Mesothelial cell of epicardium (in vitro differentiated cells): ENCODE data around the gene PELO. TPM values are rescaled to one million over a fixed set of nuclear protein-coding genes. Genes with fewer than 3 reads are reported as not detected.

Experiments
- DNase-seq, 2 experiments: peaks; one replicate each; pipeline ENCODE4 v3.0.0; 2021; ENCODE audit warnings: low spot score in 2 of 2; ENCODE audit not compliant: unreplicated experiment in 2 of 2
- H3K27ac Mint-ChIP-seq: 2 replicates; pipeline ENCODE4 v1.8.0; 2021; ENCODE audit warnings: mixed read lengths
- H3K27me3 Mint-ChIP-seq: 2 replicates; pipeline ENCODE4 v1.8.0; 2021; ENCODE audit warnings: low read depth, mixed read lengths
- H3K36me3 Mint-ChIP-seq: 2 replicates; pipeline ENCODE4 v1.8.0; 2021; ENCODE audit warnings: mixed read lengths
- H3K4me1 Mint-ChIP-seq: 2 replicates; pipeline ENCODE4 v1.8.0; 2021; ENCODE audit warnings: mixed read lengths
- H3K4me3 Mint-ChIP-seq: 2 replicates; pipeline ENCODE4 v1.8.0; 2021; ENCODE audit warnings: mild to moderate bottlenecking, moderate library complexity, mixed read lengths
- H3K9me3 Mint-ChIP-seq: 2 replicates; pipeline ENCODE4 v1.8.0; 2021; ENCODE audit warnings: mixed read lengths
- total RNA-seq: library from RNA; stranded (reverse); gene quantifications from 3 replicates; pipeline ENCODE4 v1.2.1, GENCODE V29; 2021
- TF ChIP-seq, protein P1 (sequence below): fragments of 200-600 bp; sonication (generic); IDR thresholded peaks from one replicate; pipeline ENCODE4 v1.5.0; 2021; ENCODE audit warnings: antibody characterized with exemption; ENCODE audit not compliant: unreplicated experiment

Gene PELO
- total RNA-seq, 1 donor from 2014 or later: 14.0 TPM

DNA sequence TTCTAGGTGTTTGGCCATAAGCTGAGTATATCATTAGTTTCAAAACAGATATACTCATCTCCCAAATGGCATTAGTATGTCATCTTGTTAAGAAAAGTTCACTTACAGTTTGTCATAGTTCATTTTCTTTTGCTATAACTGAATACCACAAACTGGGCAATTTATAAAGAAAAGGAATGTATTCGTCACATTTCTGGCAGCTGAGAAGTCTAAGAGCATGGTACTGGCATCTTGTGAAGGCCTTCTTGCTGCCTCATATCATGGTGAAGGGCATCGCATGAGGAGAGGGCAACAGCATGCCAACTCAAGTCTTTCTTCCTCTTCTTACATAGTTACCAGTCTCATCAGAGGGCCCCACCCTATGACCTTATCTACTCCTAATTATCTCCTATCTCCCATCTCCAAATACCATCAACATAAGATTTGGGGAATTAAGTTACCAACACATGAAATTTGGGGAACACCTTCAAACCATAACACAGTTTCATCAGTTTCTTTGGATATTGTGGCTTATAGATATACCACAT, 20.4 kb upstream of the PELO start:
- H3K9me3 Mint-ChIP-seq: no peaks in the 10 kb centered on the region
- DNase-seq: no peak
- no peak overlapping the region for H3K4me3 Mint-ChIP-seq
- H3K27ac Mint-ChIP-seq: no peak overlapping the region
- H3K27me3 Mint-ChIP-seq: no peaks in the 10 kb centered on the region
- H3K36me3 Mint-ChIP-seq: no peaks in the 10 kb centered on the region
- TF ChIP-seq, protein P1, sequence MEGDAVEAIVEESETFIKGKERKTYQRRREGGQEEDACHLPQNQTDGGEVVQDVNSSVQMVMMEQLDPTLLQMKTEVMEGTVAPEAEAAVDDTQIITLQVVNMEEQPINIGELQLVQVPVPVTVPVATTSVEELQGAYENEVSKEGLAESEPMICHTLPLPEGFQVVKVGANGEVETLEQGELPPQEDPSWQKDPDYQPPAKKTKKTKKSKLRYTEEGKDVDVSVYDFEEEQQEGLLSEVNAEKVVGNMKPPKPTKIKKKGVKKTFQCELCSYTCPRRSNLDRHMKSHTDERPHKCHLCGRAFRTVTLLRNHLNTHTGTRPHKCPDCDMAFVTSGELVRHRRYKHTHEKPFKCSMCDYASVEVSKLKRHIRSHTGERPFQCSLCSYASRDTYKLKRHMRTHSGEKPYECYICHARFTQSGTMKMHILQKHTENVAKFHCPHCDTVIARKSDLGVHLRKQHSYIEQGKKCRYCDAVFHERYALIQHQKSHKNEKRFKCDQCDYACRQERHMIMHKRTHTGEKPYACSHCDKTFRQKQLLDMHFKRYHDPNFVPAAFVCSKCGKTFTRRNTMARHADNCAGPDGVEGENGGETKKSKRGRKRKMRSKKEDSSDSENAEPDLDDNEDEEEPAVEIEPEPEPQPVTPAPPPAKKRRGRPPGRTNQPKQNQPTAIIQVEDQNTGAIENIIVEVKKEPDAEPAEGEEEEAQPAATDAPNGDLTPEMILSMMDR: no peak
- peaks cover 15% of the 10 kb centered on the region for H3K4me1 Mint-ChIP-seq

- H3K4me3 Mint-ChIP-seq: no peak overlapping the region
- no peaks in the 10 kb centered on the region for H3K27me3 Mint-ChIP-seq
- no peaks in the 10 kb centered on the region for H3K36me3 Mint-ChIP-seq
- TF ChIP-seq, protein P1: no peak
- no peak overlapping the region for H3K27ac Mint-ChIP-seq
- H3K9me3 Mint-ChIP-seq: no peaks in the 10 kb centered on the region
- peaks cover 15% of the 10 kb centered on the region for H3K4me1 Mint-ChIP-seq
- no peak for DNase-seq
These were observed 19.8 kb upstream of the PELO start for GRCh38 chr5:52767766-52768480.

DNA sequence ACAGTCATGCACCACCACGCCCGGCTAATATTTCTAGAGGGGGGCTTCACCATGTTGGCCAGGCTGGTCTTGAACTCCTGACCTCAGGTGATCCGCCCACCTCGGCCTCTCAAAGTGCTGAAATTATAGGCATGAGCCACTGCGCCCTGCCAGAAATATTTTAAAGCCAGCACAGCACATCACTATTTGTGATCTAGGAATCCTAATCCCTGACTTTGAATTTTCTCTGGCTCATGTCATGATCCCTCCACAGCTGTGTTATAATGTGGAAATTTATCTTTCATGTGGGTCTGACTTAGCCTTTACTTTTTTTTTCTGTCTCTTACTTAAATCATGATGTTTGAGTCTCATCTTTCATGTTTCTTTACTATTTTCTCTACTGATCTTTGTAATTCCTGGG, 18.7 kb upstream of the PELO start:
- Mint-ChIP-seq H3K36me3 (no peaks in the 10 kb centered on the region), H3K27ac (no peak overlapping the region), H3K9me3 (no peaks in the 10 kb centered on the region), H3K27me3 (no peaks in the 10 kb centered on the region), H3K4me3 (no peak overlapping the region), H3K4me1 (peaks cover 16% of the 10 kb centered on the region)
- TF ChIP-seq, protein P1: no peak
- no peak for DNase-seq

- no peak for DNase-seq
- Mint-ChIP-seq H3K9me3 (no peaks in the 10 kb centered on the region), H3K27ac (no peak overlapping the region), H3K4me1 (peaks cover 16% of the 10 kb centered on the region), H3K27me3 (no peaks in the 10 kb centered on the region), H3K36me3 (no peaks in the 10 kb centered on the region), H3K4me3 (no peak overlapping the region)
- TF ChIP-seq, protein P1: no peak
These were observed 17.3 kb upstream of the PELO start for GRCh38 chr5:52770287-52770939.

DNA sequence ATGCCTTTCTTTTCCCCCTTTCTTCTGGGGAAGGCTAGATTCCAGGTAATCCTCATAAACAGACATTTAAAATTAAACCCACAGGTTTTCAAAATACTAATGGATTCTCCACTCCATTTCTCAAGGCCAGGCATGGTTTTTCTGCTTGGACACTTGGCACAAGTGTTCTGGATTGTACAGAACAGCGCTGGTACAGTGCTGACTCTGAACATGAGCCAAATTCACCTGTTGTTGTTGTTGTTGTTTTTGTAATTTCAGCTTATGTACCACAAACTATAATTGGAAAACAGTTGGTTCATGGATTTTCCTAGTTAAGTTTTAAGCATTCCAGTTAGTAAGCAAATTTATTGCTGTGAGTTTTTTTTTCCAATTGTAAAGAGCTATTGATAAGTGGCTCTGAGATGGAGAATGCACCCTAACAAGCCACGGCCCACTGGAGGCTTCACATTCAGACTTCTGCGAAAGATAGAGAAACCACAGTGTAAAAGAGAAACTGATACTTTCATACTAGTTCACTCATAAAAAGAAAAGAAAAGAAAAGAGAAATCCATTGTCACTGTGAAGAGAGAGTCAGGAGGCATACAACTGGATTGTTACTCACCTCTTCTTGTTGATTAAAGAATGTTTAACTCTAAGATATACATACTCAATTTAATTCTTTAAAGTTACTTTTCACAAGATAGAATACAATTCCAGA, 16.2 kb upstream of the PELO start:
- H3K4me1 Mint-ChIP-seq: peaks cover 16% of the 10 kb centered on the region
- H3K27ac Mint-ChIP-seq: no peak overlapping the region
- no peaks in the 10 kb centered on the region for H3K9me3 Mint-ChIP-seq
- TF ChIP-seq, protein P1: no peak
- no peak overlapping the region for H3K4me3 Mint-ChIP-seq
- no peaks in the 10 kb centered on the region for H3K36me3 Mint-ChIP-seq
- DNase-seq: no peak
- no peaks in the 10 kb centered on the region for H3K27me3 Mint-ChIP-seq
